ENCODE measurements around the gene DLGAP4.

GRCh38 chr20:36501367-36502006 is 195.3 kb downstream of the DLGAP4 start:
- TF ChIP-seq, protein P1, sequence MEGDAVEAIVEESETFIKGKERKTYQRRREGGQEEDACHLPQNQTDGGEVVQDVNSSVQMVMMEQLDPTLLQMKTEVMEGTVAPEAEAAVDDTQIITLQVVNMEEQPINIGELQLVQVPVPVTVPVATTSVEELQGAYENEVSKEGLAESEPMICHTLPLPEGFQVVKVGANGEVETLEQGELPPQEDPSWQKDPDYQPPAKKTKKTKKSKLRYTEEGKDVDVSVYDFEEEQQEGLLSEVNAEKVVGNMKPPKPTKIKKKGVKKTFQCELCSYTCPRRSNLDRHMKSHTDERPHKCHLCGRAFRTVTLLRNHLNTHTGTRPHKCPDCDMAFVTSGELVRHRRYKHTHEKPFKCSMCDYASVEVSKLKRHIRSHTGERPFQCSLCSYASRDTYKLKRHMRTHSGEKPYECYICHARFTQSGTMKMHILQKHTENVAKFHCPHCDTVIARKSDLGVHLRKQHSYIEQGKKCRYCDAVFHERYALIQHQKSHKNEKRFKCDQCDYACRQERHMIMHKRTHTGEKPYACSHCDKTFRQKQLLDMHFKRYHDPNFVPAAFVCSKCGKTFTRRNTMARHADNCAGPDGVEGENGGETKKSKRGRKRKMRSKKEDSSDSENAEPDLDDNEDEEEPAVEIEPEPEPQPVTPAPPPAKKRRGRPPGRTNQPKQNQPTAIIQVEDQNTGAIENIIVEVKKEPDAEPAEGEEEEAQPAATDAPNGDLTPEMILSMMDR (IDR thresholded peaks at IDR 0.05), result no peak
- no peak for TF ChIP-seq POLR2A (IDR thresholded peaks at IDR 0.05)
